A549 (cell line): Measurements from ENCODE around the gene WNT11. TPM values are rescaled to one million over a fixed set of nuclear protein-coding genes. Genes with fewer than 3 reads are reported as not detected.

Experiments used
- ATAC-seq, 2 experiments: fragments of 200-7000 bp in 1 of 2; fragments of >200 bp in 1 of 2; cut with Nextera tagmentation in 1 of 2; cut with Tn5 transposase in 1 of 2; 3 replicates each; pipeline versions ENCODE4 v1.8.0 to v1.9.1; 2018 to 2020; ENCODE audit warnings: mild to moderate bottlenecking in 1 of 2, moderate library complexity in 1 of 2
- CTCF ChIA-PET: fragments of 300-600 bp; sonication (Branson Sonifier 250); formaldehyde crosslinking; extraction: SDS; loops from one replicate; lab custom pipeline; 2021; ENCODE audit warnings: antibody characterized with exemption, inconsistent platforms; lab: Yijun Ruan, JAX
- POLR2A ChIA-PET: fragments of 350-600 bp; formaldehyde crosslinking; extraction: SDS; loops from one replicate; lab custom pipeline; 2021; ENCODE audit warnings: antibody characterized with exemption, inconsistent platforms; lab: Yijun Ruan, JAX
- DNase-seq, 2 experiments: peaks; one replicate each; pipeline versions ENCODE4 v3.0.0 to v3.0.0-alpha.2; 2011 to 2016; ENCODE audit warnings: low read depth in 1 of 2, low spot score in 1 of 2
- FAIRE-seq: peaks from 2 replicates; lab custom pipeline; 2011; peaks lifted over from hg19 to GRCh38; lab: Jason Lieb, UNC
- H3K27ac ChIP-seq, 2 experiments: fragments of >200 bp; sonication (Bioruptor Twin); formaldehyde crosslinking; 3 replicates each; pipeline ENCODE4 v1.5.1; 2016 to 2017
- H3K4me1 ChIP-seq: fragments of >200 bp; sonication (Bioruptor Twin); formaldehyde crosslinking; 3 replicates; pipeline ENCODE4 v1.6.1; 2016
- H3K4me2 ChIP-seq: fragments of >200 bp; sonication (Bioruptor Twin); formaldehyde crosslinking; 3 replicates; pipeline ENCODE4 v1.6.1; 2016
- H3K4me3 ChIP-seq: fragments of >200 bp; sonication (Bioruptor Twin); formaldehyde crosslinking; 3 replicates; pipeline ENCODE4 v1.5.1; 2016
- H3K9me3 ChIP-seq: fragments of >200 bp; sonication (Bioruptor Twin); formaldehyde crosslinking; 3 replicates; pipeline ENCODE4 v1.6.1; 2016
- CEBPB ChIP-seq, 2 experiments: fragments of >200 bp in 1 of 2; sonication (Bioruptor Twin) in 1 of 2; formaldehyde crosslinking in 1 of 2; IDR thresholded peaks; 2 replicates each; pipeline ENCODE4 v1.6.1; 2012 to 2016
- FOSL2 ChIP-seq, 2 experiments: fragments of 450-650 bp in 1 of 2; fragments of >200 bp in 1 of 2; sonication (Bioruptor Twin) in 1 of 2; formaldehyde crosslinking; IDR thresholded peaks; 2 replicates each; pipeline versions ENCODE4 v1.5.0 to v1.6.1; 2016 to 2020; ENCODE audit warnings: mild to moderate bottlenecking in 1 of 2, moderate library complexity in 1 of 2
- FOXS1 ChIP-seq: fragments of 250-450 bp; sonication (Bioruptor Pico); IDR thresholded peaks from 2 replicates; pipeline ENCODE4 v1.5.0; 2020; ENCODE audit warnings: mild to moderate bottlenecking, moderate library complexity
- GATA3 ChIP-seq: IDR thresholded peaks from 2 replicates; pipeline ENCODE4 v1.6.1; 2012; ENCODE audit warnings: borderline replicate concordance
- HOXB5 ChIP-seq: fragments of 250-450 bp; sonication (Bioruptor Pico); IDR thresholded peaks from 2 replicates; pipeline ENCODE4 v1.5.0; 2020; ENCODE audit warnings: mild to moderate bottlenecking, moderate library complexity
- JUN ChIP-seq, 2 experiments: fragments of >200 bp; sonication (Bioruptor Twin); formaldehyde crosslinking; IDR thresholded peaks; 2 replicates in 1 of 2; 3 replicates in 1 of 2; pipeline ENCODE4 v1.6.1; 2016 to 2017
- JUNB ChIP-seq: fragments of >200 bp; sonication (Bioruptor Twin); formaldehyde crosslinking; IDR thresholded peaks from 2 replicates; pipeline ENCODE4 v1.6.1; 2016
- MAFK ChIP-seq: fragments of 450-650 bp; IDR thresholded peaks from 2 replicates; pipeline ENCODE4 v1.6.1; 2014; ENCODE audit not compliant: partially characterized antibody
- NPAS2 ChIP-seq: fragments of 250-450 bp; sonication (Bioruptor Pico); IDR thresholded peaks from 2 replicates; pipeline ENCODE4 v1.8.0; 2022; ENCODE audit warnings: mild to moderate bottlenecking, moderate library complexity, borderline replicate concordance
- REST ChIP-seq: fragments of 200-600 bp; sonication (generic); IDR thresholded peaks from 2 replicates; pipeline ENCODE4 v1.6.1; 2016; ENCODE audit warnings: antibody characterized with exemption, mild to moderate bottlenecking, moderate library complexity
- RNF2 ChIP-seq: fragments of 200-600 bp; sonication (generic); IDR thresholded peaks from 2 replicates; pipeline ENCODE4 v1.6.1; 2016; ENCODE audit warnings: low read depth, mild to moderate bottlenecking, antibody characterized with exemption, moderate library complexity, borderline replicate concordance
- WGBS: methylation state at CpG from one replicate; pipeline ENCODE4 v1.1.6; 2017; ENCODE audit errors: missing lambda C conversion rate; 5-methylcytosine and 5-hydroxymethylcytosine counted together
- polyA plus RNA-seq, 4 experiments: library from polyadenylated mRNA; depleted of rRNA in 3 of 4; stranded (reverse); fragments of >200 nt; fragmentation: RNase III in 1 of 4; extraction: RNeasy Plus Mini Kit Qiagen cat#74134 plus additional on column Dnase treatment in 1 of 4; gene quantifications; 2 replicates in 3 of 4; 3 replicates in 1 of 4; pipeline ENCODE4 v1.2.3, GENCODE V29; 2011 to 2017
- TF ChIP-seq, protein P1 (sequence below): fragments of >200 bp; sonication (Bioruptor Twin); formaldehyde crosslinking; IDR thresholded peaks from 3 replicates; pipeline ENCODE4 v1.5.1; 2016
- TF ChIP-seq, protein P2 (sequence below): fragments of 250-450 bp; sonication (Bioruptor Pico); IDR thresholded peaks from 2 replicates; pipeline ENCODE4 v1.5.0; 2021; ENCODE audit warnings: mild to moderate bottlenecking, moderate library complexity, borderline replicate concordance

Gene WNT11
- polyA plus RNA-seq, 2 of the 4 experiments (the other 2 are of a cell fraction): 0.36 to 0.57 TPM

GRCh38 chr11:76139314-76139713, 67.0 kb downstream of the WNT11 start:
- DNase-seq (no peak), ATAC-seq (no peak), FAIRE-seq (no peak)
- Histone ChIP-seq H3K9me3 (no peaks in the 10 kb centered on the region), H3K27ac (no peak overlapping the region), H3K4me2 (no peak overlapping the region), H3K4me1 (no peaks in the 10 kb centered on the region), H3K4me3 (no peak overlapping the region)
- WGBS: 90% methylated on average over 2 of the region's 2 CpGs
- TF ChIP-seq CEBPB (IDR thresholded peaks at IDR 0.05) (no peak), FOSL2 (IDR thresholded peaks at IDR 0.05) (no peak), FOSL2 (CRISPR knock-in tag; IDR thresholded peaks at IDR 0.05) (no peak), RNF2 (no peak), FOXS1 (CRISPR knock-in tag) (no peak), REST (no peak), JUNB (no peak), NPAS2 (no peak), MAFK (no peak), GATA3 (no peak), JUN (IDR thresholded peaks at IDR 0.05) (no peak), HOXB5 (CRISPR knock-in tag) (no peak)
- TF ChIP-seq, protein P1, sequence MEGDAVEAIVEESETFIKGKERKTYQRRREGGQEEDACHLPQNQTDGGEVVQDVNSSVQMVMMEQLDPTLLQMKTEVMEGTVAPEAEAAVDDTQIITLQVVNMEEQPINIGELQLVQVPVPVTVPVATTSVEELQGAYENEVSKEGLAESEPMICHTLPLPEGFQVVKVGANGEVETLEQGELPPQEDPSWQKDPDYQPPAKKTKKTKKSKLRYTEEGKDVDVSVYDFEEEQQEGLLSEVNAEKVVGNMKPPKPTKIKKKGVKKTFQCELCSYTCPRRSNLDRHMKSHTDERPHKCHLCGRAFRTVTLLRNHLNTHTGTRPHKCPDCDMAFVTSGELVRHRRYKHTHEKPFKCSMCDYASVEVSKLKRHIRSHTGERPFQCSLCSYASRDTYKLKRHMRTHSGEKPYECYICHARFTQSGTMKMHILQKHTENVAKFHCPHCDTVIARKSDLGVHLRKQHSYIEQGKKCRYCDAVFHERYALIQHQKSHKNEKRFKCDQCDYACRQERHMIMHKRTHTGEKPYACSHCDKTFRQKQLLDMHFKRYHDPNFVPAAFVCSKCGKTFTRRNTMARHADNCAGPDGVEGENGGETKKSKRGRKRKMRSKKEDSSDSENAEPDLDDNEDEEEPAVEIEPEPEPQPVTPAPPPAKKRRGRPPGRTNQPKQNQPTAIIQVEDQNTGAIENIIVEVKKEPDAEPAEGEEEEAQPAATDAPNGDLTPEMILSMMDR: no peak
- TF ChIP-seq, protein P2, sequence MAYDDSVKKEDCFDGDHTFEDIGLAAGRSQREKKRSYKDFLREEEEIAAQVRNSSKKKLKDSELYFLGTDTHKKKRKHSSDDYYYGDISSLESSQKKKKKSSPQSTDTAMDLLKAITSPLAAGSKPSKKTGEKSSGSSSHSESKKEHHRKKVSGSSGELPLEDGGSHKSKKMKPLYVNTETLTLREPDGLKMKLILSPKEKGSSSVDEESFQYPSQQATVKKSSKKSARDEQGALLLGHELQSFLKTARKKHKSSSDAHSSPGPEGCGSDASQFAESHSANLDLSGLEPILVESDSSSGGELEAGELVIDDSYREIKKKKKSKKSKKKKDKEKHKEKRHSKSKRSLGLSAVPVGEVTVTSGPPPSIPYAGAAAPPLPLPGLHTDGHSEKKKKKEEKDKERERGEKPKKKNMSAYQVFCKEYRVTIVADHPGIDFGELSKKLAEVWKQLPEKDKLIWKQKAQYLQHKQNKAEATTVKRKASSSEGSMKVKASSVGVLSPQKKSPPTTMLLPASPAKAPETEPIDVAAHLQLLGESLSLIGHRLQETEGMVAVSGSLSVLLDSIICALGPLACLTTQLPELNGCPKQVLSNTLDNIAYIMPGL: no peak
- ChIA-PET POLR2A (no interaction called here), CTCF (interaction anchor here (1.0 to 1.3 kb wide), 2 partner anchors 13 to 242 kb away, joined by 3 to 5 read pairs; no protein-coding TSS in a partner anchor)

Other genes starting within 250 kb of the WNT11 start
- gene THAP12, start 174.6 kb upstream of the WNT11 start, polyA plus RNA-seq (2011; rRNA removed): 67.2 and 82.4 TPM in 2 replicates
- 34.6 to 40.0 TPM (median 36.8 TPM) in 3 replicates for gene THAP12, start 174.6 kb upstream of the WNT11 start, polyA plus RNA-seq (2017; fragmentation: RNase III; extraction: RNeasy Plus Mini Kit Qiagen cat#74134 plus additional on column Dnase treatment)
- 2.9 and 3.6 TPM in 2 replicates for gene GVQW3, start 174.8 kb upstream of the WNT11 start, polyA plus RNA-seq (2011; rRNA removed)
- 2.9 to 4.0 TPM (median 3.8 TPM) in 3 replicates for gene GVQW3, start 174.8 kb upstream of the WNT11 start, polyA plus RNA-seq (2017; fragmentation: RNase III; extraction: RNeasy Plus Mini Kit Qiagen cat#74134 plus additional on column Dnase treatment)
- gene EMSY, start 238.5 kb upstream of the WNT11 start, polyA plus RNA-seq (2011; rRNA removed): 23.0 and 23.6 TPM in 2 replicates
- 10.2 to 11.2 TPM (median 11.0 TPM) in 3 replicates for gene EMSY, start 238.5 kb upstream of the WNT11 start, polyA plus RNA-seq (2017; fragmentation: RNase III; extraction: RNeasy Plus Mini Kit Qiagen cat#74134 plus additional on column Dnase treatment)